GM12874 (cell line): ENCODE results near the gene CSDE1.

Experiments
- CTCF ChIP-seq: IDR thresholded peaks from 2 replicates; pipeline ENCODE4 v1.5.1; 2011; ENCODE audit warnings: low read depth, mild to moderate bottlenecking, control low read depth, low read length, moderate library complexity; ENCODE audit not compliant: insufficient read depth

CSDE1 gene

GRCh38 chr1:114757455-114758255 lies at the start of gene CSDE1:
Gene CSDE1, minus strand, starts transcription at chr1:114757984. Its CDS starts 18,094 bp downstream, at chr1:114739890.
- TF ChIP-seq CTCF: no peak

- no peak for TF ChIP-seq CTCF
These were observed 45.2 kb upstream of the CSDE1 start for GRCh38 chr1:114803001-114803400.

GRCh38 chr1:114794038-114794437 lies 36.3 kb upstream of the CSDE1 start:
- no peak for TF ChIP-seq CTCF

GRCh38 chr1:114782476-114782875 lies 24.7 kb upstream of the CSDE1 start:
- no peak for TF ChIP-seq CTCF

- no peak for TF ChIP-seq CTCF
These were observed 22.8 kb upstream of the CSDE1 start, which contains the start of gene SIKE1 for GRCh38 chr1:114780344-114781226. Gene SIKE1, minus strand, starts transcription at chr1:114780685. Its CDS starts 78 bp downstream, at chr1:114780607.

- no peak for TF ChIP-seq CTCF
These were observed 21.9 kb upstream of the CSDE1 start for GRCh38 chr1:114779722-114780121.

GRCh38 chr1:114771992-114772391 lies 14.2 kb upstream of the CSDE1 start:
- TF ChIP-seq CTCF: no peak
